Heart left ventricle (tissue), 16 donors: ENCODE results near the gene TMEM223. TPM values are rescaled to one million over a fixed set of nuclear protein-coding genes. Genes with fewer than 3 reads are reported as not detected.

Experiments
- ATAC-seq, 4 donors: fragments of 200-7000 bp; cut with Tn5 transposase; one replicate each; pipeline ENCODE4 v1.9.1; 2020 to 2022; ENCODE audit warnings: moderate library complexity in 4 of 4, mild to moderate bottlenecking in 3 of 4, moderate number of reproducible peaks in 1 of 4
- DNase-seq, 5 donors: peaks; one replicate each; pipeline ENCODE4 v3.0.0-alpha.2; 2020
- H3K27ac ChIP-seq, 12 donors: fragments of 200-600 bp; sonication (generic) in 4 of 12; one replicate each; pipeline versions ENCODE4 v1.5.0 to v1.8.0; 2016 to 2022; ENCODE audit warnings: mild to moderate bottlenecking in 2 of 12
- H3K27me3 ChIP-seq, 9 donors: fragments of 200-600 bp; sonication (generic) in 2 of 9; one replicate each; pipeline versions ENCODE4 v1.5.1 to v1.8.0; 2016 to 2022; ENCODE audit warnings: mild to moderate bottlenecking in 3 of 9
- H3K36me3 ChIP-seq, 9 donors: fragments of 200-600 bp; sonication (generic) in 2 of 9; one replicate each; pipeline versions ENCODE4 v1.5.0 to v1.8.0; 2018 to 2022; ENCODE audit warnings: mild to moderate bottlenecking in 2 of 9
- H3K4me1 ChIP-seq, 12 donors: fragments of 200-600 bp; sonication (generic) in 4 of 12; one replicate each; pipeline versions ENCODE4 v1.5.0 to v1.8.0; 2016 to 2022; ENCODE audit warnings: mild to moderate bottlenecking in 3 of 12
- H3K4me3 ChIP-seq, 12 donors: fragments of 200-600 bp; sonication (generic) in 4 of 12; one replicate each; pipeline versions ENCODE4 v1.5.0 to v1.8.0; 2017 to 2022; ENCODE audit warnings: mild to moderate bottlenecking in 9 of 12, moderate library complexity in 4 of 12
- H3K9me3 ChIP-seq, 12 donors: fragments of 200-600 bp; sonication (generic) in 4 of 12; one replicate each; pipeline versions ENCODE4 v1.5.0 to v1.8.0; 2016 to 2022; ENCODE audit warnings: mild to moderate bottlenecking in 1 of 12
- POLR2A ChIP-seq, 2 donors: fragments of 450-650 bp; IDR thresholded peaks; one replicate each; pipeline ENCODE4 v1.6.1; 2017; ENCODE audit warnings: antibody characterized with exemption in 2 of 2, mild to moderate bottlenecking in 2 of 2, moderate library complexity in 2 of 2
- WGBS, 4 donors: extraction: QIAGEN DNeasy Blood & Tissue Kit in 2 of 4; methylation state at CpG; one replicate each; pipeline versions ENCODE4 v1.1.5 to v1.1.7; 2013 to 2018; 5-methylcytosine and 5-hydroxymethylcytosine counted together
- intact Hi-C, 10 donors: fragments of 100-400 bp; cut with DNase I; formaldehyde crosslinking; loops; one replicate each; pipeline versions ENCODE4 v1.11.1 to v1.14.2; 2022
- polyA plus RNA-seq, 2 donors: library from polyadenylated mRNA; stranded (reverse); fragments of 200-250 nt; gene quantifications; one replicate each; pipeline ENCODE4 v1.2.3, GENCODE V29; 2013
- total RNA-seq, 9 donors: library from RNA; depleted of rRNA in 2 of 9; stranded (reverse); fragments of >200 nt in 2 of 9; fragmentation: NEBNext Ultra II Directional in 3 of 9; extraction: Animal tissue kit (Norgen Biotek cat#: 25700) in 3 of 9; gene quantifications; one replicate each; pipeline versions ENCODE4 v1.1.0 to v1.2.4, GENCODE V29; 2016 to 2023
- TF ChIP-seq, protein P1 (sequence below), 12 donors: fragments of 200-600 bp; sonication (generic) in 4 of 12; IDR thresholded peaks; one replicate each; pipeline versions ENCODE4 v1.5.0 to v1.8.0; 2018 to 2022; ENCODE audit warnings: antibody characterized with exemption in 12 of 12, mild to moderate bottlenecking in 5 of 12
- donor health status: ischemic (EF 13 %, LVEDD 7.1; RV severe dilation, severe dysfunction).
- donor health status: healthy with polysubstance abuse.
- donor health status: DM: no; HTN: yes; CAD: no.
- donor health status: DM: no; HTN: no; CAD: no.
- donor health status: ischemic (EF 25% LVEDD 6.9; RV normal size, moderate dysfunction).
- donor health status: ischemic (EF 25% LVEDD 5.7; RV mildly dilated, moderate dysfunction).
- donor health status: healthy.
- donor health status: DM: yes; HTN: yes; CAD: no.
- donor health status: ischemic (EF 35%, LVEDD 5.7; RV mildly dilated, moderate dysfunction).
- donor health status: nonischemic (EF 11% LVEDD 7.7; RV severe dilation, severe dysfunction).
- donor health status: DM: yes; HTN: yes; CAD: no.
- donor health status: PGD.
- donor health status: ischemic (EF 29% LVEDD 5.4; RV normal size, mild dysfunction).
- donor health status: nonischemic (EF 23%, LVEDD 6.1; RV moderate dilation, normal function).

Gene TMEM223
- total and polyA plus RNA-seq, 11 donors = 19.0 to 55.6 (median 26.3) TPM

DNA sequence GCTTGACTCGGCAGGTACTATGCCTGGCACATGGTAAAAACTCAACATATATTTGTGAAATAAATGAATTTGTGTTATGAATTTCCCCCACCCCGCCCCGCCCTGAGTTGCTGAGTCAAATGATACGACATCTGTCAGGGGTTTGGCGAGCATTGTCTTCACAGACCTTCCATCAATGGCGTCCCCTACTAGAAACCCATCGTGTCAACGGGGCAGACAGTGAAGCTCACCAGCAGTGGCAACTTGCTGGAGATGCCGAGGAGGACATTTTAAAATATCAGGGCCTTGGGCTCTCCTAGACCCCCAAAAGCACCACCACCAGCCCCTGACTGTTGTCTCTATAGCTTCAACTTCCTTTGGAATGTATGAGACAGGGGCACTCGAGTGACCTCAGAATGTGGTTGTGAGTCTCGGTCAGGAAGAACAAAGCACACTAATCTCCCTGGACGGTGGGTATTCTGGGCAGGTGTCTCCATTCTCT lies 14.2 kb upstream of the TMEM223 start:
- Histone ChIP-seq H3K9me3 (no peaks in the 10 kb centered on the region), H3K27me3 (no peaks in the 10 kb centered on the region), H3K4me1 (peaks cover 0 to 39% (median 22%) of the 10 kb centered on the region in 12 donors), H3K4me3 (peak overlapping the region; percentile 41 to 100 (median 83)), H3K27ac (peak overlapping the region; percentile 58 to 95 (median 92)), H3K36me3 (peaks cover 0 to 36% (median 27%) of the 10 kb centered on the region in 9 donors)
- ATAC-seq = peak in 3 of 4 donors; percentile 2 to 5 (median 3)
- no peak for TF ChIP-seq POLR2A (IDR thresholded peaks at IDR 0.05)
- TF ChIP-seq, protein P1, sequence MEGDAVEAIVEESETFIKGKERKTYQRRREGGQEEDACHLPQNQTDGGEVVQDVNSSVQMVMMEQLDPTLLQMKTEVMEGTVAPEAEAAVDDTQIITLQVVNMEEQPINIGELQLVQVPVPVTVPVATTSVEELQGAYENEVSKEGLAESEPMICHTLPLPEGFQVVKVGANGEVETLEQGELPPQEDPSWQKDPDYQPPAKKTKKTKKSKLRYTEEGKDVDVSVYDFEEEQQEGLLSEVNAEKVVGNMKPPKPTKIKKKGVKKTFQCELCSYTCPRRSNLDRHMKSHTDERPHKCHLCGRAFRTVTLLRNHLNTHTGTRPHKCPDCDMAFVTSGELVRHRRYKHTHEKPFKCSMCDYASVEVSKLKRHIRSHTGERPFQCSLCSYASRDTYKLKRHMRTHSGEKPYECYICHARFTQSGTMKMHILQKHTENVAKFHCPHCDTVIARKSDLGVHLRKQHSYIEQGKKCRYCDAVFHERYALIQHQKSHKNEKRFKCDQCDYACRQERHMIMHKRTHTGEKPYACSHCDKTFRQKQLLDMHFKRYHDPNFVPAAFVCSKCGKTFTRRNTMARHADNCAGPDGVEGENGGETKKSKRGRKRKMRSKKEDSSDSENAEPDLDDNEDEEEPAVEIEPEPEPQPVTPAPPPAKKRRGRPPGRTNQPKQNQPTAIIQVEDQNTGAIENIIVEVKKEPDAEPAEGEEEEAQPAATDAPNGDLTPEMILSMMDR (IDR thresholded peaks at IDR 0.05) = no peak
- intact Hi-C loops = loop anchor here in 4 of 10 donors (1.0 to 2.0 kb wide), 4 partner anchors 19 to 36 kb away; partner anchors contain the start of genes TMEM179B (in 1 of the 4) and WDR74 (in 1 of the 4)
- WGBS, 4 donors = 14 to 22% (median 17%) methylated on average over 10 to 12 of the region's 12 CpGs
- no peak for DNase-seq

DNA sequence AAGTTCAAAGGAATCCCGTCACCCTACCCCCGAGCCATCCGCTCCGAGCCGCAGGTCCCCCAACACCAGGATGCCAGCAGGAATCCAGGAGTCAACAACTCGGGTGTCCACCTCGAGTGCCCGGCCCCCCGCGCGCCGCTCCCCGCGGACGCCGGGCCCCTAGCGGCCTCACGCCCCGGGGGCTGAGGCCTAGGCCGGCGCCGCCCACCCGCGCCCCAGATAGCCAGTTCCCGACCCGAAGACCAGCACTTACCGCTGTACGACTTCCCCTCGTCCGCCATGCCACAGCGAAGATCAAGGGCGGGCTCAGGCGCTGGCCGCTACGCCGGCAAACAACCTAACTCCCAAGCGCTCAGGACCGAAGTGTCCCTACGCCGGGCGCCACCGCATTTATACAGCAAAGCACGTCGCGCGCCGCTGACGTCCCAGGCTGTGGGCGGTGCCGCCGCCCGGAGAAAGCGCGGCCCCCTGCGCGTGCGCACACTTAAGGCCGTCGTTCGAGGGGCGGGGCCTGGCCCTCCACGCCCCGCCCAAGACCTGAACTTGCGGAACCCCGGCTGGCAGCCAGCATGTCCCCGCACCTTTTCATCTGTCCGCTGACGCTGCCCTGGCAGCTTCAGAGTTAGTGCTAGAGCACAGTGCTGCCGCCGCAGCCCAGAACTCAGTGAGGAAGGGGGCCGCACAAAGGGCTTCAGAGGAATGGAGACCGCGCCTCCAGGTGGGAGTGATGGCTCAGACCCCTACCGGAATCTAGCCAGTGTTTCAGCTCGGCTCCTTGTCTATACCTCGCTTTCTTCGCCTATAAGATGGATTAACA lies 13.5 kb upstream of the TMEM223 start, which contains the start of gene NXF1:
TSS of gene NXF1 (minus strand) at position 365 of the 817 bp plus-strand sequence. CDS start at position 281, 84 bp downstream.
- H3K27ac ChIP-seq = peak within 1 kb of the TSS; percentile 58 to 95 (median 92)
- 0 to 1% (median 0%) methylated on average over 38 to 77 of the region's 77 CpGs for WGBS, 4 donors

DNA sequence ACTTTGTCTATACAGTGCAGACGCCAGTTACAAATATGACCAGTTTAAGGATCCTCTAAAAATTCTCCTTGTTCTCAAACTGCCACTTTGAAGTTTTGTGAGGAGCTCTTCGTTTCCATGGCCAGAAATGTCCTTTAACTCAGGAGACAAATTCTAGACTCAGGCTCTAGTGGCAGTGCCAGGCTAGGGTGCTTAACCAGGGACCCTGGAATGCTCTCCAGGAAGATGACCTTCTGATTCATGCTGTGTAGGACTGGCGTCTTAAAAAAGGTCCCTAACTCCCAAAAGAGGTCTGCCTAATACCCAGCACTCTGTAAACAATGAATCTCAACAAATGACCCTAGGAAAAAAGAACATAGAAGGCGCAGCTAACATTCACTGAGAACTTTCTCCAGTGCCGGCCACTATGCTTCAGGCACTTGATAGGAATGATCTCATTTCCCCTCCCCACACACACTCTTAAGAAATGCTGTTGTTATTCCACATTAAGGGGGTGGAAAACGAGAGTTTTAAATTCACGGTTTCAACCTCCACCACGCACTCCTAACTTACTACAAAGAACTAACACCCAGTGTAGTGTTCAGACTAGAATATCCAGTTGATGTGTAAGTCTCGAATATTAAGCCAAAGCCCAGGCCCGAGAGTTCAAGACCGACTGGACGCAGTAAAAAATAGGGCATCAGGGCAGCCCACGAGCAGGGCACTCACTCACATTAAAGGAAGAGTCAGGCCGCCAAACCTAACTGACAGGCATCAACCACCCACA lies 12.7 kb upstream of the TMEM223 start:
- TF ChIP-seq POLR2A (IDR thresholded peaks at IDR 0.05) = no peak
- TF ChIP-seq, protein P1 (IDR thresholded peaks at IDR 0.05) = no peak
- DNase-seq (no peak), ATAC-seq (peak in 1 of 4 donors; percentile 8)
- H3K36me3 ChIP-seq = peaks cover 0 to 51% (median 43%) of the 10 kb centered on the region in 9 donors
- H3K4me3 ChIP-seq = peak overlapping the region; percentile 76 to 100 (median 86)
- peaks cover 0 to 39% (median 22%) of the 10 kb centered on the region in 12 donors for H3K4me1 ChIP-seq
- H3K9me3 ChIP-seq = no peaks in the 10 kb centered on the region
- no peaks in the 10 kb centered on the region for H3K27me3 ChIP-seq
- intact Hi-C loops = loop anchor here in 4 of 10 donors (1.0 to 2.0 kb wide), 4 partner anchors 18 to 38 kb away; partner anchors contain the start of genes TMEM179B (in 1 of the 4) and WDR74 (in 1 of the 4)
- peak overlapping the region; percentile 58 to 95 (median 92) for H3K27ac ChIP-seq
- WGBS, 4 donors = 4% methylated on average over 14 of the region's 14 CpGs

More for the DNA sequence above, 13.5 kb upstream of the TMEM223 start, which contains the start of gene NXF1:
- Histone ChIP-seq H3K4me1 (peaks cover 0 to 39% (median 22%) of the 10 kb centered on the region in 12 donors), H3K4me3 (peak within 1 kb of the TSS; percentile 76 to 100 (median 86)), H3K36me3 (peaks cover 0 to 43% (median 35%) of the 10 kb centered on the region in 9 donors), H3K27me3 (no peaks in the 10 kb centered on the region), H3K9me3 (no peaks in the 10 kb centered on the region)
- intact Hi-C loops = loop anchor here in 4 of 10 donors (1.0 to 2.0 kb wide), 4 partner anchors 18 to 37 kb away; partner anchors contain the start of genes TMEM179B (in 1 of the 4) and WDR74 (in 1 of the 4)
- DNase-seq = peak; percentile 95 to 98 (median 95)
- ATAC-seq = peak; percentile 91 to 96 (median 94)
- TF ChIP-seq, protein P1 (IDR thresholded peaks at IDR 0.05) = peak in 4 of 12 donors; percentile 17 to 24 (median 20)
- TF ChIP-seq POLR2A (IDR thresholded peaks at IDR 0.05) = peak; percentile 99 to 100
